ENCODE results near the gene EDEM2.
"Not testable (repeated sequence)": the region's sequence is repeated elsewhere in the genome, so short reads cannot be mapped to it uniquely, and the experiment has no call there.

The EDEM2 gene

DNA sequence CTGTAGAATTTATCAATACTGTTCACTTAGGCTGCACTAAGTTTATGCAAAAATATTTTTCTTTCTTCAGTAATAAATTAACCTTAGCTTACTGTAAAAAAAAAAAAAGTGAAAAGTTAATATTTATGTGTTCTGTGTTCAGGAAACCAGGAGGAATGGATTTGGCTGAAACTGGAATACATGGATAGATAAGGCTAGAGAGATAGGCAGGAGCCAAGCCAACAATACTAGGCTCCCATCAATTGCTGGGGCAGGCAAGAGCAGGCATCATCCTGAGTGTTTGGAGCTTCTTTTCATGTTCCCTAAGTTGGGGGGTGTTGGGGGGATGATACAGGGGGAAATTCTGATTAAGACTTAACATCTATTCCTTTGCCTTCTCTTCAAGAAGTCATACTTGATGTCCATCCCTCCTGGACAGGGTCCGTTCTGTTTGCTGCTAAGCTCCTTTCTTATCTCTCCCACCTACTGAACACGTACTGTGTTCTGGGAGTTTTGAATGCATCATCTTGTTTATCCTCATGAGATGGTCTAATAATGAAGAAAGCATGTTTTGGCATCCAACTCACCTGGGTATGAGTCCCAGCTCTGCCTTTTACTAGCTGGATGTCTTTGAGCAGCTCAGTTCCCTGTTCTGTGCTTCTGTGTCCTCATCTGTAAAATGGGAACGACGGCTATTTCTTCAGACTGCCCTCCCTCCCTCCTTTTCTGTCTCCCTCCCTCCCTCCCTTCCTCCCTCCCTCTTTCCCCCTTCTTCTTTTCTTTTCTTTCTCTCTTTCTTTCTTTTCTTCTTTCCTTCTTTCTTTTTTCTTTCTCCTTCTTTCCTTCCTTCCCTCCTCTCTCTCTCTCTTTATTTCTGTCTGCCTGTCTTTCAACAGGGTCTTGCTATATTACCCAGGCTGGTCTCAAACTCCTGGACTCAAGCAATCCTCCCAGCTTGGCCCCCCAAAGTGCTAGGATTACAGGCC lies 18.4 kb upstream of the EDEM2 start:
- Histone ChIP-seq H3K4me3 (replicated peaks; ENCODE audit: low read depth, low read length) (no peak overlapping the region), H3K27me3 (replicated peaks; ENCODE audit: control insufficient read depth, insufficient read depth, low read length) (no peaks in the 10 kb centered on the region), H3K36me3 (ENCODE audit: control insufficient read depth, insufficient read depth, low read length) (no peaks in the 10 kb centered on the region)
- DNase-seq (ENCODE audit: extremely low read depth, insufficient read length): no peak
- TF ChIP-seq, protein P1, sequence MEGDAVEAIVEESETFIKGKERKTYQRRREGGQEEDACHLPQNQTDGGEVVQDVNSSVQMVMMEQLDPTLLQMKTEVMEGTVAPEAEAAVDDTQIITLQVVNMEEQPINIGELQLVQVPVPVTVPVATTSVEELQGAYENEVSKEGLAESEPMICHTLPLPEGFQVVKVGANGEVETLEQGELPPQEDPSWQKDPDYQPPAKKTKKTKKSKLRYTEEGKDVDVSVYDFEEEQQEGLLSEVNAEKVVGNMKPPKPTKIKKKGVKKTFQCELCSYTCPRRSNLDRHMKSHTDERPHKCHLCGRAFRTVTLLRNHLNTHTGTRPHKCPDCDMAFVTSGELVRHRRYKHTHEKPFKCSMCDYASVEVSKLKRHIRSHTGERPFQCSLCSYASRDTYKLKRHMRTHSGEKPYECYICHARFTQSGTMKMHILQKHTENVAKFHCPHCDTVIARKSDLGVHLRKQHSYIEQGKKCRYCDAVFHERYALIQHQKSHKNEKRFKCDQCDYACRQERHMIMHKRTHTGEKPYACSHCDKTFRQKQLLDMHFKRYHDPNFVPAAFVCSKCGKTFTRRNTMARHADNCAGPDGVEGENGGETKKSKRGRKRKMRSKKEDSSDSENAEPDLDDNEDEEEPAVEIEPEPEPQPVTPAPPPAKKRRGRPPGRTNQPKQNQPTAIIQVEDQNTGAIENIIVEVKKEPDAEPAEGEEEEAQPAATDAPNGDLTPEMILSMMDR (IDR thresholded peaks at IDR 0.05; ENCODE audit: insufficient read depth, low read length, poor library complexity, severe bottlenecking): no peak

DNA sequence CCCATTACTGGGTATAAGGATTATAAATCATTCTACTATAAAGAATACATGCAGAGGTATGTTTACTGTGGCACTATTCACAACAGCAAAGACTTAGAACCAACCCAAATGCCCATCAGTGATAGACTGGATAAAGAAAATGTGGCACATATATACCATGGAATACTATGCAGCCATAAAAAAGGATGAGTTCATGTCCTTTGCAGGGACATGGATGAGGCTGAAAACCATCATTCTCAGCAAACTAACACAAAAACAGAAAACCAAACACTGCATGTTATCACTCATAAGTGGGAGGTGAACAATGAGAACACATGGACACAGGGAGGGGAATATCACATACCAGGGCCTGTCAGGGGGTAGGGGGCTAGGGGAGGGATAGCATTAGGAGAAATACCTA lies 17.4 kb upstream of the EDEM2 start:
- DNase-seq (ENCODE audit: extremely low read depth, insufficient read length); H3K4me3 ChIP-seq (replicated peaks; ENCODE audit: low read depth, low read length); H3K36me3 ChIP-seq (ENCODE audit: control insufficient read depth, insufficient read depth, low read length); H3K27me3 ChIP-seq (replicated peaks; ENCODE audit: control insufficient read depth, insufficient read depth, low read length): not testable (repeated sequence)

DNA sequence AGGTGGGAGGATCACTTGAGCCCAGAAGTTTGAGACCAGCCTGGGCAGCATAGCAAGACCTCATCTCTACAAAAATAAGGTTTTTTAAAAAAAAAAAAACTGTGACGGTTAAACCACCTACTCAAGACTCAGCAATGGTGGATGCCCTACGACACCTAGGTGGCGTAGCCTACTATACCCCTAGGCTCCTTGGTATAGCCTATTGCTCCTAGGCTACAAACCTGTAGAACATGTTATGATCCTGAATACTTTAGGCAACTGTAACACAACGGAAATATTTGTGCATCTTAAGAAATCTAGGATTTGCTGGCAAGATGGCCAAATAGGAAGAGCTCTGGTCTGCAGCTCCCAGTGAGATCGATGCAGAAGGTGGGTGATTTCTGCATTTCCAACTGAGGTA lies 13.2 kb upstream of the EDEM2 start:
- H3K4me3 ChIP-seq (replicated peaks; ENCODE audit: low read depth, low read length); H3K27me3 ChIP-seq (replicated peaks; ENCODE audit: control insufficient read depth, insufficient read depth, low read length); DNase-seq (ENCODE audit: extremely low read depth, insufficient read length); H3K36me3 ChIP-seq (ENCODE audit: control insufficient read depth, insufficient read depth, low read length): not testable (repeated sequence)

DNA sequence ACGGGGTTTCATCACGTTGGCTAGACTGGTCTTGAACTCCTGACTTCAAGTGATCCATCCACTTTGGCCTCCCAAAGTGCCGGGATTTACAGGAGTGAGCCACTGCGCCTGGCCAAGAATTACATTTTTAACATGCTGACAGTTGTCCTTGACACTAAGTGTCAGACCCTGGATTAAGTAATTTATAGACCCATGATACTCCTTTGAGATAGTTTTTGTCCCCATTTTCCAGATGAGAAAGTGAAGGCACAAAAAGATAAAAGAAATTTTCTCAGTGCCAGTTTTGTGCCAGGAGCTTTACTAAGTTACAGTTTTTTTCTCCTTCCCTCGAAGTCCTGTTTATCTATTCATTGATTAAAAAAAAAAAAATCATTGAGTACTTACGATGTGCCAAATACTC lies 9.8 kb upstream of the EDEM2 start:
- H3K4me3 ChIP-seq (replicated peaks; ENCODE audit: low read depth, low read length): no peak overlapping the region
- no peaks in the 10 kb centered on the region for H3K27me3 ChIP-seq (replicated peaks; ENCODE audit: control insufficient read depth, insufficient read depth, low read length)
- DNase-seq (ENCODE audit: extremely low read depth, insufficient read length): no peak
- no peaks in the 10 kb centered on the region for H3K36me3 ChIP-seq (ENCODE audit: control insufficient read depth, insufficient read depth, low read length)
- TF ChIP-seq, protein P1 (IDR thresholded peaks at IDR 0.05; ENCODE audit: insufficient read depth, low read length, poor library complexity, severe bottlenecking): no peak

DNA sequence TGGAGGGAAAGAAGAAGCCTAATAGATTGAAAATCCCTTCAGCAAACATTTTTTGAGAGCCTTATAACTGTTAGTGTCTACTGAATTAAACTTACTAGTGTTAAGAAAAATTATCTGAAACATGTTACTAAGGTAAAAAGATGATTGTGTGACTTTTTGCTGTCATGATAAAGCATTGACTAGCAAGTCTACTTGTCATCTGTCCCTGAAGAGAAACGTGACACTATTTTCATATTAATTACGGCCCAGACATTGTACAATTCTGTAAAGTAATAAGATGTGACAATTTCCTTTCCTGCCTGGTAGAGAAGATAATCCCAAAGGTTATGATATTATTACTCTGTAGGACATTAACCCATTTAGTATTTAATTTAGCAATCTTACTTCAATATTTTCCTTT lies 8.8 kb upstream of the EDEM2 start:
- TF ChIP-seq, protein P1 (IDR thresholded peaks at IDR 0.05; ENCODE audit: insufficient read depth, low read length, poor library complexity, severe bottlenecking): no peak
- H3K36me3 ChIP-seq (ENCODE audit: control insufficient read depth, insufficient read depth, low read length): no peaks in the 10 kb centered on the region
- DNase-seq (ENCODE audit: extremely low read depth, insufficient read length): no peak
- no peaks in the 10 kb centered on the region for H3K27me3 ChIP-seq (replicated peaks; ENCODE audit: control insufficient read depth, insufficient read depth, low read length)
- H3K4me3 ChIP-seq (replicated peaks; ENCODE audit: low read depth, low read length): no peak overlapping the region

DNA sequence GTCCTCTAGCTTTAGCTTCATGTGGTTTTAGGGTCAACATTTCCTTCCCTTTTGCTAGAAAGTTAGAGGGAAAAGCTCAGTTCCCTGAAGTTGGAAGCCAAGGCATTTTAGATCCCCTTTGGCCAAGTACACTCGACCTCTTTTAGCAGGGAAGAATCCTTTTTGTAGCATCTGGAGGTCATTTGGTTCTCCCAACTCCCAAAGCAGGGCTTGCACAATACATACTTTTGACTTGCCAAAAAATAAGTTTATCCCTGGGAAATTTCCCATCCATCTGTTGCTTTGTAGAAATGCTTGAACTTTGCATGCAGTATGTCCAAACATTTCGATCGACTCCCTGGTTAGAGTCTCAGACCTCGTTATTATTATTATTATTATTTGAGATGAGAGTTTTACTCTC lies 4.6 kb upstream of the EDEM2 start:
- no peak for DNase-seq (ENCODE audit: extremely low read depth, insufficient read length)
- TF ChIP-seq, protein P1 (IDR thresholded peaks at IDR 0.05; ENCODE audit: insufficient read depth, low read length, poor library complexity, severe bottlenecking): no peak
- no peak overlapping the region for H3K4me3 ChIP-seq (replicated peaks; ENCODE audit: low read depth, low read length)
- no peaks in the 10 kb centered on the region for H3K27me3 ChIP-seq (replicated peaks; ENCODE audit: control insufficient read depth, insufficient read depth, low read length)
- no peaks in the 10 kb centered on the region for H3K36me3 ChIP-seq (ENCODE audit: control insufficient read depth, insufficient read depth, low read length)

All from GM06990 (cell line).